HepG2 (cell line): Measurements from ENCODE around the gene PLK5. TPM values are rescaled to one million over a fixed set of nuclear protein-coding genes. Genes with fewer than 3 reads are reported as not detected.

Source experiments
- ATF6 ChIP-seq: sonication (generic); formaldehyde crosslinking; conservative IDR thresholded peaks from 2 replicates; pipeline ENCODE4 v1.4.0; 2020; ENCODE audit warnings: missing genetic modification reagents
- ELF3 ChIP-seq: IDR thresholded peaks from 2 replicates; pipeline ENCODE4 v1.6.1; 2016; ENCODE audit warnings: missing genetic modification reagents, missing compliant biosample characterization
- ERF ChIP-seq: IDR thresholded peaks from 2 replicates; pipeline ENCODE4 v1.6.1; 2018; ENCODE audit warnings: missing biosample characterization, missing genetic modification reagents
- FOXO1 ChIP-seq: sonication (generic); formaldehyde crosslinking; IDR thresholded peaks from 2 replicates; pipeline ENCODE4 v1.4.0; 2020; ENCODE audit warnings: missing genetic modification reagents
- HNRNPL ChIP-seq: fragments of 200-400 bp; formaldehyde crosslinking; IDR thresholded peaks from 2 replicates; pipeline ENCODE4 v1.6.1; 2017; ENCODE audit warnings: mild to moderate bottlenecking, low read depth, low read length
- HOXA3 ChIP-seq: sonication (generic); formaldehyde crosslinking; IDR thresholded peaks from 2 replicates; pipeline ENCODE4 v1.5.0; 2020; ENCODE audit warnings: missing genetic modification reagents
- NCOA2 ChIP-seq: sonication (generic); formaldehyde crosslinking; IDR thresholded peaks from 2 replicates; pipeline ENCODE4 v1.8.0; 2022; ENCODE audit warnings: inconsistent platforms
- PRDM10 ChIP-seq: sonication (generic); formaldehyde crosslinking; IDR thresholded peaks from 2 replicates; pipeline ENCODE4 v1.4.0; 2020; ENCODE audit warnings: low read depth, missing genetic modification reagents
- RORA ChIP-seq: sonication (generic); formaldehyde crosslinking; IDR thresholded peaks from 2 replicates; pipeline ENCODE4 v1.5.0; 2020; ENCODE audit warnings: mild to moderate bottlenecking, missing genetic modification reagents, moderate library complexity
- TEF ChIP-seq: sonication (generic); formaldehyde crosslinking; IDR thresholded peaks from 2 replicates; pipeline ENCODE4 v1.5.0; 2020; ENCODE audit warnings: missing genetic modification reagents
- TFAP4 ChIP-seq: sonication (generic); IDR thresholded peaks from 2 replicates; pipeline ENCODE4 v1.6.1; 2016; ENCODE audit warnings: low read depth, borderline replicate concordance
- TFDP2 ChIP-seq: sonication (generic); formaldehyde crosslinking; IDR thresholded peaks from 2 replicates; pipeline ENCODE4 v1.4.0; 2020; ENCODE audit warnings: missing genetic modification reagents
- TGIF2 ChIP-seq: IDR thresholded peaks from 2 replicates; pipeline ENCODE4 v1.6.1; 2016; ENCODE audit warnings: control low read depth, missing compliant biosample characterization
- ZBTB1 ChIP-seq: sonication (generic); formaldehyde crosslinking; IDR thresholded peaks from 2 replicates; pipeline ENCODE4 v1.4.0; 2020; ENCODE audit warnings: missing genetic modification reagents, borderline replicate concordance
- ZFP90 ChIP-seq: sonication (generic); formaldehyde crosslinking; IDR thresholded peaks from 2 replicates; pipeline ENCODE4 v1.8.0; 2022; ENCODE audit warnings: missing genetic modification reagents, mild to moderate bottlenecking, inconsistent platforms, borderline replicate concordance
- ZNF274 ChIP-seq: sonication (generic); formaldehyde crosslinking; IDR thresholded peaks from 2 replicates; pipeline ENCODE4 v1.5.1; 2020; ENCODE audit warnings: mild to moderate bottlenecking, missing genetic modification reagents
- ZNF441 ChIP-seq: sonication (generic); formaldehyde crosslinking; IDR thresholded peaks from 2 replicates; pipeline ENCODE4 v1.7.0; 2021; ENCODE audit warnings: missing genetic modification reagents, borderline replicate concordance
- polyA plus RNA-seq, 8 experiments: library from polyadenylated mRNA; depleted of rRNA in 3 of 8; stranded (reverse) in 7 of 8; unstranded in 1 of 8; fragments of >200 nt; fragmentation: Illumina TruSeq in 4 of 8; extraction: Trizol in 4 of 8; gene quantifications; 2 replicates each; pipeline versions ENCODE4 v1.2.1 to v1.2.3, GENCODE V29; 2011 to 2016; ENCODE audit warnings: low read depth in 4 of 8, missing spikeins in 1 of 8, mixed read lengths in 1 of 8; ENCODE audit not compliant: insufficient read depth in 1 of 8
- total RNA-seq, 5 experiments: library from RNA; depleted of rRNA; stranded (reverse); fragments of >200 nt; fragmentation: Illumina TruSeq; extraction: Trizol; gene quantifications; 2 replicates each; pipeline ENCODE4 v1.2.3, GENCODE V29; 2016; ENCODE audit warnings: low read depth in 1 of 5

Gene PLK5
- total and polyA plus RNA-seq, 2 of the 13 experiments (the other 11 are each of a cell fraction or from before 2014, with no cell fraction given): not detected

GRCh38 chr19:1503089-1503924, 20.6 kb upstream of the PLK5 start (continued):
- TF ChIP-seq PRDM10 (CRISPR knock-in tag) (no peak), RORA (CRISPR knock-in tag) (no peak), TEF (CRISPR knock-in tag) (no peak), ZNF441 (CRISPR knock-in tag) (no peak), ATF6 (no peak), FOXO1 (CRISPR knock-in tag) (0 out of 2 replicates have a peak, but pooled peaks have one; percentile 45), ERF (CRISPR knock-in tag) (no peak; the same call in 1 of the 2 replicates), HOXA3 (peak; percentile 51), ZNF274 (CRISPR knock-in tag) (0 out of 2 replicates have a peak, but pooled peaks have one; percentile 21), NCOA2 (CRISPR knock-in tag) (peak; percentile 16; the same call in 1 of the 2 replicates), TGIF2 (CRISPR knock-in tag) (no peak), ZBTB1 (CRISPR knock-in tag) (no peak), HNRNPL (0 out of 2 replicates have a peak, but pooled peaks have one; percentile 52), TFDP2 (CRISPR knock-in tag) (0 out of 2 replicates have a peak, but pooled peaks have one; percentile 26), ELF3 (no peak), ZFP90 (peak; percentile 71; the same call in 1 of the 2 replicates), TFAP4 (no peak)
